ENCODE results near the gene ACSS1.
A peak's percentile ranks its signal among the peaks of the same experiment; 100 is the strongest.

Gene ACSS1

GRCh38 chr20:25058847-25059810, 1.2 kb upstream of the ACSS1 start:
- DNase-seq: no peak

GRCh38 chr20:25057234-25058050, 497 bp downstream of the ACSS1 start:
- DNase-seq: peak; percentile 82

- no peak for DNase-seq
Measured at GRCh38 chr20:25056690-25057233, 1.2 kb downstream of the ACSS1 start.

DNA sequence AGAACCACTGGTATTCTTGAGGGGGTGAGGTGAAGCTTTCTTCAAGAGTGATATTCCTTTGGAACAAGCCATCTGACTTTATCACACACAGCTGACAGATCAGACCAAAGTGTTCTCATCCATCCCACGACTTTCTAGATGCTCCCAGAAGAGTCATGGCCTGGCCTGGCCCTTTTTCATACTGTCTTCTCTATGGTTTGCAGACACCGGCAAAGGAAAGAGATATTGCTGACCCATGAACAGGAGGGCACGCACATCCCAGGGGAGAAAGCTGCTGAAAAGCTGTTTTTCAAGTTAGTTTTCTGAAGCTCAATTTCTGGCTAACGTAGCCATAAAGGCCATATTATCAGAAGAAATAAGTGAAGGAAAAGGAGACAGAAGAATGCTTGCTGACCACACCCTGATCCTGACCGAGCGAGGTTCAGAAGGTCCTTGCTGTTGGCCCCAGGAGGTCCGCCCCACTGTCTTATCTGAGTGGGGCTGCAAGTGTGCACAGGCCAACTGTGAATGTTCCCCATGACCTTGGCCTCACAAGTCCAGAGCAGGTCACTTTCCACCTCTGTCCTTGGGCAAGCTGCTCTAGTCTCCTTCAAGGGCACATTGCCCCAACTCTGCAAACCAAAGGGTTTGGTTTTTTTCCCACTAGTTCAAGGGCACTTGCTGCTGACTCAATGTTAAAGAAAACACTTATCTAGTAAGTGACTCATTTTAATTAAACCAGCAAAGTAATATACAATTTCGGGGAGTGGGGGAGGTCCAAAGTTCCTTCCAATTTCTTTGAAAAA, 2.0 kb downstream of the ACSS1 start:
- DNase-seq: no peak

GRCh38 chr20:25054995-25055629, 2.8 kb downstream of the ACSS1 start:
- DNase-seq: no peak

GRCh38 chr20:25054096-25054820, 3.7 kb downstream of the ACSS1 start:
- no peak for DNase-seq

- DNase-seq: no peak
Measured at GRCh38 chr20:25053255-25054031, 4.5 kb downstream of the ACSS1 start.

GRCh38 chr20:25052255-25053194, 5.4 kb downstream of the ACSS1 start:
- DNase-seq: no peak

DNA sequence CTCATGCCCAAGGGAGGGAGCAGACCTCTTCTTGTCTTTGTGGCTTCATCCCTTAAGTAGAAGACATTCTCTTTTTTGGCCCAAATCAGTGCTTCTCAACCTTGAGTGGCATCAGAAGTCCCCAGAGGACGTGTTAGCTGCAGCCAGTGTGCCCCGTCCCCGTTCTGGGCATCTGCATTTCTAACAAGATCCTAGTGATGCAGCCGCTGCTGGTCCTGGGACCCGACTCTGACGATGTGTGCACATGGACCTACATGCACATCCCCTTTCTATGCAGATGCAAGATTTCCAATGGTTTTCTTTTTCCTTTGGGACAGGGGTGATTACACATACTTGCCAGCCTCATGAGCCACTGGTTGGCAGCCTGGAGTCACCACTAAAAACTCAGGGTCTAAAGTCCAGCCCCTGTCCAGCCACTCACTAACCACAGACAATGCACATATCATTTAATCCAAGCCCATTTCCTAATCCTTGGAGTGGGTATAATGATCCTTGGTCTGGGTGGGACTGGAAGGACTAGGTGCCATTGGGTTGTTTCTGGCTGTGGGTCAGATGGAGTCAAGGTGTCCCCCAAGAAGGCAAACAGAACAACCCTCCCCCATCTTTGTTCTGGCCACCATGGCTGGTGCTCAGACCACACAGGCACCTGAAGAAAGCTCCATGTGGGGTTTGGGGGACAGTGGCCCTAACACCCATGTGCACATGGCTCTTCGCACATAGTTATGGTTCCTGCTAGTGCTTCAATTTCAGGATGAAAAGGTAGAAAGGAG, 6.4 kb downstream of the ACSS1 start:
- DNase-seq: no peak

GRCh38 chr20:25050501-25051350, 7.2 kb downstream of the ACSS1 start:
- no peak for DNase-seq

DNA sequence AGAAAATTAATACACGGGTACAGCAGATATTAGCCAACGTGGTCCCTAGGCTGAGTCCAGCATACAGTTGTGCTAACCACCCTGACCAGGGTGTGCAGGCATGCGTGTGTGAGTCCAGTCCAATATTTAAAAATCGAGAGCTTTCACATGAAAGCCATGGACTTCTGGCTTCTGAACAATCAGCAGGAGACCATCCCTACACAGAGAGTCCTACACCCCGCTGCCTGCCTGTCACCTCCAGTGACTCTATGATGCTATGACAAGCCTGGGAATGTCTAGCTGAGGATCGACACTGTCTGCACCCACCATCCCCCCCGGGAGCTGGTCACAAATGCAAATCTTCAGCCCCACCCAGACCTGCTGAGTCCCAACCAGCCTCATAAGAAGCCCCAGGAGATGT, 7.9 kb downstream of the ACSS1 start:
- no peak for DNase-seq

DNA sequence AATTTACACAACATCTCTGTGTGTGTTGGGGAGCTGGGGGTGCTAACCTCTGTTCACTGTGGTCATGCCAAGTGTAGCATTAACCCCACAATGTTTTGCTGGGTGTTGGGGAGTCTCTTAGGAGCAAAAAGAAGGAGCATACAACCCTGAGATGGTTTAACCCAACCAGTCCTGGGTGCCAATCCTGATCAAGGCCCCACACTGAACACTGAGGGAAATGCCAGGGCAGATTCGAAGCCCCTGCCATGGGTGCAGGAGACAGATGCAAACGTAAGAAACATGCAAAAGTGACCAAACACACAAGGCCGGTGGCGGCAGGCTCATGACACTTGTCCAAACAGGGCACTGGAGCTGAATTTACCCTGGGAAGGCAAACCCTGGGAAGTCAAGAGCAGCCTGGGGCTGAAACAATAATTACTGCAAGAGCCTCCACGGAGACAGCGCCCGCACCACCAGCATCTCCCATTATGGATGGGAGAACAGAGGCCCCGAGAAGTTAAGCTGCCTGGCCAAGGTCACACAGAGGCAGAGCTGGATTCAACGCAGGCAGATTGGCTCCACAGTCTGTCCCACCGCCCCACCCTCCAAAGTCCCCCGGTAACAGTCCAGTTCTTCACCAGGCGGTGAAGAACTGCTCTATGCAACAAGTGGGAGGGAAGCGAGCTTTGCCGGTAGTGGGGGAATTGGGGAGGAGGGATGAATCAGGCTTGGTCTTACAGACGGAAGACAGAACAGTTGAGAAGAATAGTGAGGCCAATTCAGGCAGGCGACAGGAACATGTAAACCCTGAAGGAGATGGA, 8.5 kb downstream of the ACSS1 start:
- DNase-seq: no peak

DNA sequence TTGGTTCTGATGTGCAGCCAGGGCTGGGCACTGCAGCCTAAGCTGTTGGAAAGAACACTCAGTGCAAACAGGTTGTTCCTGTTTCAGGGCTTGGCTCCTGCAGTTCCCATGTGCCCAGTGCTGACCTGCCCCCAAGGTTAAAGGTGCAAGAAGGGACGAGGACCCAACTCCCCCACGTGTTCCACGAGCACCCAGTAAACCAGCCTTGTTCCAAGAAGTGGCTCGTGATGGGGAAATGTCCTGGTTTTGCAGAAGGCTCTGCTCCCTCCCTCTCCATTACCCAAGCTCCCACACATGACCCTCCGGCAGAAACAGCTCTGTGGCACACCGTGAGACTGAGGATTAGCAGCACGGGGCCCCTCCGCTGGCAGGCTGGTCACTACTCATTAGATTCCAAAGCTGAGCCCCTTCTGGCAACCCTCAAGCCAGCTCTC, 9.4 kb downstream of the ACSS1 start:
- no peak for DNase-seq

DNA sequence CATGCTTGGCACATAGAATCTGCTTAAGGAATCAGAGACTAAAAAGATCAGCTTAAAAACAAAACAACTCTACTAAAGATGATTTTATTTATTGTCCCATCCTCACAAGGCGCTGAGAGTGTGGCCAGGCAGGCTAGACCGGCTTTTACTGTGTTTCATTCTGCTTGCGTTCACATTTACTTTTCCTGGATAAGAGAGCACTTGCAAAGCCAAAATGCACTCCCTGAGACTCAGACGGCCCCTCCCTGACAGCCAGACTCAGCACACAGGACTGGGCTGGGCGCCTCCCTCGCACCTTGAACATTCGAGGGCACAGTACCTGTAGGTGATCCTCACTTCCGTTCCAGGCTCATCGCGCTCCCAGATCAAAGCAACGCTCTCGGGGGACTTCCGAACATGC, 10.2 kb downstream of the ACSS1 start:
- no peak for DNase-seq

DNA sequence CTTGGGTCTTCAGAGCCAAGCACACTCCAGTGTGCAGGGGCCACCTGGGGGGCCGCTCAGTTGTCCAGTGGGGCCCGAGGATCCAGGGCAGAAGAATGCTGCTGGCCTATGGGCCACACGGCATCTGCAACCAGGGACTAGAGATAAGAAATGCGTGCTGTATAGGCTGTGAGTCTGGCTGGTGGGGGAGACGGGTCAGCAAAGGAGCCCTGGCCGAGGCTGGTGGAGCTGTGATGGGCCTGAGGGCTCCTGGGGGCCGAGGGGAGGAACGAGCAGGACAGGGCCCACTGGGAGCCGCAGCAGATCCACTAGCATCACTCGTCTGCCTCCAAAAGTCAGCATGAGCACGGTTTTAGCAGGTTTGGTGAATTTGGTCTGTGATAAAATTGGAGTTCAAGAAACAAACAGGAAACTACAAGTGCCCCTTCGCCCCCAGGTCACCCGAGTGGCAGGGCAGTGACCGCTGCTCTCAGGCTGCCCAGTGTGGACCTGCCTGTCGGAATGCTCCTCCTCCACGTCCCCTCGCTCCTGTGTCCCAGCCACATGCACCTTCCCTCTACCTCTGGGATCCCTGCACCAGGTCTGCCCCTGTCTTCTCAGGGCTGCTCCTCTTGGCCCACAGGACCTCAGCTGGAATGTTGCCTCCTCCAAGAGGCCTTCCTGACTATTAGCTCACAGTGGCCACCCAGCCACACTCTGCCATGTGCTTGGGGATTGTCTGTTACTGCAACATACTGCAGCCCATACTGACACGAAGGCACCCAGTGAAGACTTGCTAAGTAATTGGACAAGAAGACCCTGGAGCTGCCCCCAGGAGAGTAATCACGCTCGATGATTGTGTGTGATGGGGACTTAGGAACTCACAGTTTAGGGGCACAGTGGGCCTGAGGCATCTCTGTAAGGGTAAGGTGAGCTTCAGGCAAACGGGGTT, 10.9 kb downstream of the ACSS1 start:
- DNase-seq: no peak
